HG03135 (cell line): ENCODE results near the gene ZBTB7B.

Experiments
- ATAC-seq: cut with Tn5 transposase; IDR thresholded peaks from one replicate; pipeline ENCODE4 v1.9.1; 2021; ENCODE audit warnings: mild to moderate bottlenecking, moderate library complexity; ENCODE audit not compliant: unreplicated experiment

Gene ZBTB7B

DNA sequence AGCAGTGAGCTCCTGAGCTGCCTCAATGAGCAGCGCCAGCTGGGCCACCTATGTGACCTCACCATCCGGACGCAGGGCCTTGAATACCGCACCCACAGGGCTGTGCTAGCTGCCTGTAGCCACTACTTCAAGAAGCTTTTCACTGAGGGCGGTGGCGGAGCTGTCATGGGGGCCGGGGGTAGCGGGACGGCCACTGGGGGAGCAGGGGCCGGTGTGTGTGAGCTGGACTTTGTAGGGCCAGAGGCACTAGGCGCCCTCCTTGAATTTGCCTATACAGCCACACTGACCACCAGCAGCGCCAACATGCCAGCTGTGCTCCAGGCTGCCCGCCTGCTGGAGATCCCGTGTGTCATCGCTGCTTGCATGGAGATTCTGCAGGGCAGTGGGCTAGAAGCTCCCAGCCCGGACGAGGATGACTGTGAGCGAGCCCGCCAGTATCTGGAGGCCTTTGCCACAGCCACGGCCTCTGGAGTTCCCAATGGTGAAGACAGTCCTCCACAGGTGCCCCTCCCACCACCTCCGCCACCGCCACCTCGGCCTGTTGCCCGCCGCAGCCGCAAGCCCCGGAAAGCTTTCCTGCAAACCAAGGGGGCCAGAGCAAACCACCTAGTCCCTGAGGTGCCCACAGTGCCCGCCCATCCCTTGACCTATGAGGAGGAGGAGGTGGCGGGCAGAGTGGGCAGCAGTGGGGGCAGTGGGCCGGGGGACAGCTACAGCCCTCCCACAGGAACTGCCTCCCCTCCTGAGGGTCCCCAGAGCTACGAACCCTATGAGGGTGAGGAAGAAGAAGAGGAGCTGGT is 12.3 kb downstream of the ZBTB7B start:
- no peak for ATAC-seq

GRCh38 chr1:155015527-155016230 is 13.1 kb downstream of the ZBTB7B start:
- no peak for ATAC-seq

DNA sequence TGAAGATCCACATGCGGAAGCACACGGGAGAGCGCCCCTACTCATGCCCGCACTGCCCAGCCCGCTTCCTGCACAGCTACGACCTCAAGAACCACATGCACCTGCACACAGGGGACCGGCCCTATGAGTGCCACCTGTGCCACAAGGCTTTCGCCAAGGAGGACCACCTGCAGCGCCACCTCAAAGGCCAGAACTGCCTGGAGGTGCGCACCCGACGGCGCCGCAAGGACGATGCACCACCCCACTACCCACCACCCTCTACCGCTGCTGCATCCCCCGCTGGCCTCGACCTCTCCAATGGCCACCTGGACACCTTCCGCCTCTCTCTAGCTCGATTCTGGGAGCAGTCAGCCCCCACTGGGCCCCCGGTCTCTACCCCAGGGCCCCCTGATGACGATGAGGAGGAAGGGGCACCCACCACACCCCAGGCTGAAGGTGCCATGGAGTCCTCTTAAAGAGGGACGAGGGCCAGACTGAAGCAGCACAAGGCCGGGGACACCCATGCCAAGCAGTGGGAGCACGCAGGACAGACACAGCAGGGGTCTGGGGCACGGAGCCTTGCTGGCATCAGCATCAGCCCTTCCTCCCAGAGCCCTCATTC is 13.7 kb downstream of the ZBTB7B start:
- no peak for ATAC-seq

DNA sequence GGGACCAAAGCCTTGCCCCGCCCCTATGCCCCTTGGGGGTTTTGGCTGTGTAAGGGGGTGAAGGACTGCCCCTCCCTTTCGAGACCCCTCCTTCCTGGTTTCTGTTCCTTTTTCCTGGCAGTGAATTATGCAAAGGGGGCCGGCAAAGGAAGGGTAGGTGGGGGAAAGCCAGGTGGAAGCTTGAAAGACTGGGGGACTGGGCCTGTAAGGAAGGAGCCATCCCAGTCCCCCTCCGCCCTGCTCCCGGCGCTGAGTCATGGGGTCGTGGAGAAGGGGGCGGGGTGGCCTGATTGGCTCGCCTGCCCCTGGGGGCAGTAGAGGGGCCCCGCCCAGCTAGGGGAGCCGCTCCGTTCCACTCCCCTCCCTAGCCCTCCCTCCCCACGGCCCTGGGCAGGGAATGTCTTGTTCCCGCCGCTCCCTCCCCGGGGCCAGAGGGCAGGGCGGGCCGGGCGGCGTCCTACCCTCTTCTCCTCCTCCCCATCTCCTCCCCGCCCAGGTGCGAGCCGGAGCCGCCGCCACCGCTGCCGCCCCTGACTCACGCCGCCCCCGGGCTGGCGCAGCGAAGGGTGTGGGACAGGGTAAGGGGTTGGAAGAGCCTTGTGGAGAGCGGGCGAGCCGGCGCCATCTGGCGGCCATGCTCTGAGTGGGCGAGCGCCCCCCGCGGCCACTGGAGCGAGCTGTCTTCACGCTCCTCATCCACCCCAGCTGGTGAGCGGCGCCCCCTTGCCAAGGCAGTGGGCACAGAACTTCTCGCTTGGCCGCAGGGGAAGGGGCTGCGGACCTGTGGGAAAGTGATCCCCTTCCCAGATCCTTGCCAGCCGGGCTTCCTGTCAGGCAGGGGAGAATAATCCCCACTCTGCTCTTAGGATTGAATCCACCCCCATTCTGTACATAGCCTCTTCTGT is 14.7 kb downstream of the ZBTB7B start:
- peak; percentile 71 for ATAC-seq

GRCh38 chr1:155017946-155018316 is 15.3 kb downstream of the ZBTB7B start:
- no peak for ATAC-seq

GRCh38 chr1:155018617-155019348 is 16.2 kb downstream of the ZBTB7B start:
- ATAC-seq: no peak

GRCh38 chr1:155019377-155020245 is 17.0 kb downstream of the ZBTB7B start:
- ATAC-seq: no peak

GRCh38 chr1:155022136-155022926 is 19.7 kb downstream of the ZBTB7B start:
- ATAC-seq: no peak

DNA sequence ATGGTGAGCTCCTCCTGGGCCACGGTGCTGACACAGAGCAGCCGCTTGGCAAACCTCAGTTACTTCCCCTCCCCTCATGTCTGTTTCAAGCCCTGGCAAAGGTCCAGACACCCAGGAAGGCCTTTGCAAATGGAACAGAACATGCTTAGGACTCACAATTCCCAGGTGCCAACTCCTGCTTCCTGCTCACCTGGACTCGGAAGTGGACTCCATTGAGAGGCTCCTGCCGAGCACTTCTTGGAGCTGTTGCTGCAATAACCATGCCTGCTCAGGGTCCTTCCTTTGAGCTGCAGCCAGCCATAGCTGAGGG is 20.3 kb downstream of the ZBTB7B start:
- ATAC-seq: no peak

GRCh38 chr1:155023627-155024026 is 21.0 kb downstream of the ZBTB7B start:
- ATAC-seq: no peak

DNA sequence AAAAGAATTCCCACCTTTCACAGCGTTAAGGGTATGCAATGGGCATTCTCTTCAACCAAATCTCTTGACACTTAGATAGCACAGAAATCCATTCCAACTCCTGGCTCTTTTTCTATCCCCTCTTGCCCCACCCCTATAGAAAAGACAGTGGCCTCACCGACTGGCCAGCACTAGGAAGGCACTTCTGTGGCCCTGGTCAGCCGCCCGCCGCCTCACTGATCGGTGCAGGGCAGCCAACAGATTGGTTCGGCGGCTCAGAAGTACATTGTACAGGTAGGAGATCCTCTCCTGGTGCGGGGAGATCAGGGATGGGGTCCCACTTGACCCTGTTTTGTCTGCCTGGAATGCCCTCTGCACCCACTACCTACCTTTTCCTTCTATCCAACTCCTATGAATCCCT is 21.7 kb downstream of the ZBTB7B start:
- no peak for ATAC-seq

- no peak for ATAC-seq
Observed at GRCh38 chr1:155026154-155026553, 23.6 kb downstream of the ZBTB7B start.

GRCh38 chr1:155026588-155026987 is 24.0 kb downstream of the ZBTB7B start:
- ATAC-seq: no peak

DNA sequence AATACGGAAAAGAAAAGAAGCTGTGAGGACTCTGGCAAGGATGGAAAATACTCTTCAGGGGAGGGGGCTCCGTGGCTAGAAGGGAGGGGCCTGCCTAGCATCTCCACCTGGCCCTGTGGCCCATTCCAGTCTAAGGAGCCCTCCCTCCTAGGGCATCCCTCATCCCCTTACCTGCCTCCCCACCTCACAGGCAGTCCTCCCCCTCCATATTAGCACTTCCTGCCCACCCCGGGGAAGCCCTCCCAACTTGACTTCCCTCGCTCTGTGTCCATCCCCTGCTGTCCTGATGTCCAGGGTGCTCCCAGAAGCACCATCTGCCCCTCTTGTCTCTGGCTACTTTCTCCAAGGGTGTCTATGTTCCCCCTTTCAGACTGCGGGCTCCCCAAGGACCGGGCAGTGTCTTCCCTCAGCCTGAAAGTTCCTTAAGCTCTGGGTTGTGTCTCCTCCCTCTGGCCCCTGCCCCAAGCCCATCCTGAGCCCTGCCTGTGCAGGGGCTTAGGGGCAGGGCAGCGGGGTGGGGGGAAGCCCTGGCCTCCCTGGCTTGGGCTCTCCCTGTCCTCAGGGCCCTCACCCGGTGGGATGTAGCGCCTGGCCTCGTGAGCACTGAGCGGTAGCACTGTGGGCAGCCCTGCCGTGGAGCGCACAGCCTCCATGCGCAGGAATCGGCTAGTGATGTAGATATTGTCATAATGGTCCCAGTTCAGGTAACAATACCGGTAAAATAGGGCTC is 27.1 kb downstream of the ZBTB7B start:
- no peak for ATAC-seq

DNA sequence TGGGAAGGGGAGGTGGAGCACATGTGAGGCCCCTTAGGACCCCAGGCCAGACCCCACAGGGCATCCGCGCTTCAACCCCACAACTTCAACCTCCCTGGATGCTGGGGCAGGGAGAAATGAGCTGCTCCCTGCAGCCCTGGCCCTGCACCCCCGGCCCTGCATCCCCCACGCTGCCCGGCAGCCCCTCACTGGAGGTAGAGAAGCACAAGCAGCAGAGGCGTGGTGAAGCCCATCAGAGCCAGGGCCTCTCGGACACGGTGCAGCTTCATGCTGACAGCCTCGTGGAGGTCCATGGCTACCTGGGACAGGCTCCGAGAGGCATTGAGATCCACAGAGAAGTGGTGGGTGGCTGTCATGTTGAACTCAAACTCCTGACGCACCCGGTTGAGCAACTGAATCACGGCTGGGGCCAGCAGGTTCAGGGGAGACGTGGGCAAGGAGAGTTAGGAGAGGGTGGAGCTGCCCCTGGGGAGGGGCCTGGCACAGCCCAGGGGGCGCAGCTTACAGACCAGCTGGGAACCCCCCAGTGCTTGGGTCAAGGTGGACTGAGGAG is 27.7 kb downstream of the ZBTB7B start:
- ATAC-seq: no peak

GRCh38 chr1:155030899-155031298 is 28.3 kb downstream of the ZBTB7B start:
- ATAC-seq: no peak

- ATAC-seq: no peak
Observed at GRCh38 chr1:155032886-155033285, 30.3 kb downstream of the ZBTB7B start.

- ATAC-seq: no peak
Observed at GRCh38 chr1:155033524-155033923, 30.9 kb downstream of the ZBTB7B start, which contains the start of the genes DCST1 and DCST2. Gene DCST1 (plus strand): TSS chr1:155033824. CDS start chr1:155034037, 213 bp downstream. Gene DCST2 (minus strand): TSS chr1:155033781. CDS start chr1:155033701, 80 bp downstream.
